GM21723 (cell line): Measurements from ENCODE around the gene SENP1.
"Not testable (repeated sequence)": the region's sequence is repeated elsewhere in the genome, so short reads cannot be mapped to it uniquely, and the experiment has no call there.

Experiments used
- ATAC-seq: cut with Tn5 transposase; IDR thresholded peaks from one replicate; pipeline ENCODE4 v1.9.1; 2021; ENCODE audit warnings: mild to moderate bottlenecking, moderate library complexity; ENCODE audit not compliant: unreplicated experiment

The SENP1 gene

GRCh38 chr12:48115957-48116356 is 10.1 kb upstream of the SENP1 start:
- no peak for ATAC-seq

DNA sequence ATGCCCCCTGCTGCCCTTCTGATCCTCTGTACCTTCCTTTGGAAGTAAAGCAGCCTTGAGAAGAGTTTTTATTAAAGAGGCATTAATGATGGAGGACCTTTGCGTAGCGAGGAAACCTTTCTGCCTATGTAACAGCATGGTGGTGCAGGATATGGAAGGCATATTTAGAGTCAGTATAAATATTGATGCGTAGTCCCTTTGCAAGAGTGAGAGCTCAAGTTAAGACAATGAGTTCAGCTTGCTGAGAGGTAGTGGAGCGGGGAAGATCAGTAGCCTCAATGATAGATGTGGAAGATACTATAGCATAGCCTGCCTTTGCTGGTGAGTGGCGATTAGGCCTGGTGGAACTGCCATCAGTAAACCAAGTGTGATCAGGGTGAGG is 5.4 kb upstream of the SENP1 start:
- ATAC-seq: not testable (repeated sequence)

- ATAC-seq: no peak
Observed at GRCh38 chr12:48110691-48111311, 4.9 kb upstream of the SENP1 start.

DNA sequence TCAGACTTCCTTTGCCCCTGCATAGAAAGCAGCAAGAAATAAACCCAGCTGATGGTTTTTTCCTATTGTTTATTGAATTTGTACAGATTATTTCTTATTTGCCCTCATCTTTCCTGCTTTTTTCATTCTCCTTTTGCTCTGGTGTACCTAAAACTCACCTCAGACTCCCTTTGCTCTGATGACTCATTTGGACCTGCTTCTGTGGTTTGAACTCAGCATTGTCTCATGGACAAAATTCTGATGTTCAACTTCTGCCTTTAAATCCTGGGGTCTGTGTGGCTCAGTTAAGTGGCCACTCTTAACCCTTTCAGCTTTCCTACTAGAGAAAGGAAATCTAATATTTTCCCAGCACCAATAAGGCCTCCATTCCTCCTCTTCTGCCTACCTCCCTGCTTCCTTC is 3.5 kb upstream of the SENP1 start:
- ATAC-seq: no peak

GRCh38 chr12:48106681-48107613 is 1.1 kb upstream of the SENP1 start:
- ATAC-seq: no peak

GRCh38 chr12:48105321-48105866 is 485 bp downstream of the SENP1 start:
- ATAC-seq: peak; percentile 37

DNA sequence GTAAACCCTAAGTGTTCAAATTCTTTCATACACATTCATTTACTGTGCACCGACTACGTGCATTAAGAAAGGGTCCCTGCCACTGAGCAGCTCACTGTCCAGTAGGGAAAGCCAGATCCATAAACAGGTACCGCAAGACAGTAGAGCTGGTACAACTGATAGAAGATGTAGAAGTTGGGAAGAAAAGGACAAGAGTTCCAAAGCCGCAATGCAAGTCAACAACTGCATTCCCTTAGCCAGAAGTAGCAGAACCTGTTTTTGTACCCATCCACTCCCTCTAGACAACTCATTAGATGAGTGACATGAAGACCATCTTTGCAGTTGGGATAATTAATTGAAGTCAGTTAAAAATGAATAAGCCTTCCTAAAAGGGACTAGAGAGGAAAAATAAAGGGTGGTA is 1.3 kb downstream of the SENP1 start:
- ATAC-seq: no peak

DNA sequence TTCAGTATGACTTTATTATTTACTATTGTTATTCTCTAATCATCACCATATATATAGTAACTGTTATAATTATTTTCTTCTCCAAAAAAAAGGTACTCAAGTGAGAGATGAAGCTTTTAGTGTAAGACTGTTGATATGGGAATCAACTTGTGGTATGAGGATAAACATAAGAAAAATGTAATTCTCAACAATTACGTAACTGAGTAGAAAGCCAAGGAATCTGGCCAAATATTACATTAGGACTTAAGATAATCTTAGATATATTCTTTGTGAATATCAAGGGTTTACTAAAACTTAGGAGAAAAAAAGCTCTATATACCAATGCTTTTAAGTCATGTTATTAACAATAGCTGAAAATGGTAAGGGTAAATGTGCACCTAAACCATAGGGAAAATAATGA is 13.3 kb downstream of the SENP1 start:
- ATAC-seq: no peak

GRCh38 chr12:48086327-48086726 is 19.6 kb downstream of the SENP1 start:
- ATAC-seq: no peak

DNA sequence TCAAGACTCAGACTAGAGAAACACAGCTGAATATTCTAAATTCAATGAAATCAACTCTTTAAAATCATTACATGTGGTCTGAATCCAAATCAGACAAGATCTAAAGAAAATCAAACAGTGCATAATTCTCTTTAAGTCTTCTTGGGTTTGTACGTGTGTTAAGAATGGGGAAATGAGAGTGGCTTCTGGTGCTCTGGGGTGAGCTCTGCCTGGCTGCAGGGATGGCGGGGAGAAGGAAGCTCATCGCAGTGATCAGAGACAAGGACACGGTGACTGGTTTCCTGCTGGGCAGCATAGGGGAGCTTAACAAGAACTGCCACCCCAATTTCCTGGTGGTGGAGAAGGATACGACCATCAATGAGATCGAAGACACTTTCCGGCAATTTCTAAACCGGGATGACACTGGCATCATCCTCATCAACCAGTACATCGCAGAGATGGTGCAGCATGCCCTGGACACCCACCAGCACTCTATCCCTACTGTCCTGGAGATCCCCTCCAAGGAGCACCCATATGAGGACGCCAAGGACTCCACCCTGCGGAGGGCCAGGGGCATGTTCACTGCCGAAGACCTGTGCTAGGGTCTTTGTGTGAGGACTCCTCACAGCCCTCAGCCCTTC is 20.9 kb downstream of the SENP1 start:
- ATAC-seq: no peak

- ATAC-seq: no peak
Observed at GRCh38 chr12:48084066-48084465, 21.8 kb downstream of the SENP1 start.

DNA sequence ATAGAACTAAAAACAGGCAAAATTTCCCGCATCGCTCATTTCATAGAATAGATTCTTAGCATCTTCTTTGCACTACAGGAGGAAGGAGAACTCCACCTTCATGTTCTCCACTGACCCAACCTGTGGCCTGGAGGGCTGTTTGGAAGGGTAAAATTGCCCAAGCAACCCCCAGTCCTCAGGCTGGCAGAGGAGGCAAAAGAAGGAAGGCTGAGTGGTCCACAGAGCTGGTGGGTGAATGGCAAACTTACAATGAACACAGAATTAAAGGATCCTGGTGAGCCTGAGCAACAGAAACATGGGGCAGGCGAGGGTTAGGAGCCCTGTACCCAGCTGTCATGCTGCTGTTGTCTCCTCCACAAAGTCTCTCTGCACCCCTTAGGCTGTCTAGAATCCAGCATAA is 25.1 kb downstream of the SENP1 start:
- no peak for ATAC-seq

DNA sequence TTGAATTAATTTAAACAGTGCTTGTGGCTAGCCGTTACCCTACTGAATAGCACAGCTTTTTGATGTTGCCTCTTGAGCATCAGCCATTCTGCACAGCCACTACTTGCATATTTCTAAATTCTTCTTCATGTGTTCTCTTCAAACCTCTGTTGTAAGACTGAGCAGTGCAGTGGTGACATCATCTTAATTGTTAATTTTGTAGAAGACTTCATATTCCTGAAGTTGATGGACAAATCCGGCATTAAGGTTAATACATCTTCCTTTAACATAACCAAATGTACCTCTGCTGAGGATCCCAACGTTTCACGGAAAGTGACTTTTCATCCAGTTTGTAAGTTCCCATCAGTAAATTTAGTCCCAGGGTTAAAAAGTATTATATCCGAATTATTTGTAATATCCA is 25.6 kb downstream of the SENP1 start:
- ATAC-seq: no peak

DNA sequence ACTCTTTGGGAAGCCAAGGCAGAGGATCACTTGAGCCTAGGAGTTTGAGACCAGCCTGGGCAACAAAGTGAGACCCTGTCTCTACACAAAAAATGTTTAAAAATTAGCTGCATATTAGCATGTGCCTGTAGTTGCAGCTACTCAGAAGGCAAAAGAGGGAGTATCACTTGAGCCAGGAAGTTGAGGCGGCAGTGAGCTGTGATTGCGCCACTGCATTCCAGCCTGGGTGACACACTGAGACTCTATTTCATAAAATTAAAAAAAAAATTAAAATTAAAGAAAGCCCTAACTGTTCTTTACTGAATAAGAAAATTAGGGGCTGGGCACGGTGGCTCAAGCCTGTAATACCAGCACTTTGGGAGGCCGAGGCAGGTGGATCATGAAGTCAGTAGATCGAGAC is 27.0 kb downstream of the SENP1 start:
- ATAC-seq: no peak

GRCh38 chr12:48077111-48077510 is 28.8 kb downstream of the SENP1 start:
- no peak for ATAC-seq

GRCh38 chr12:48075832-48076231 is 30.0 kb downstream of the SENP1 start:
- ATAC-seq: no peak

GRCh38 chr12:48074266-48074665 is 31.6 kb downstream of the SENP1 start:
- no peak for ATAC-seq

- ATAC-seq: no peak
Observed at GRCh38 chr12:48072266-48072665, 33.6 kb downstream of the SENP1 start.

DNA sequence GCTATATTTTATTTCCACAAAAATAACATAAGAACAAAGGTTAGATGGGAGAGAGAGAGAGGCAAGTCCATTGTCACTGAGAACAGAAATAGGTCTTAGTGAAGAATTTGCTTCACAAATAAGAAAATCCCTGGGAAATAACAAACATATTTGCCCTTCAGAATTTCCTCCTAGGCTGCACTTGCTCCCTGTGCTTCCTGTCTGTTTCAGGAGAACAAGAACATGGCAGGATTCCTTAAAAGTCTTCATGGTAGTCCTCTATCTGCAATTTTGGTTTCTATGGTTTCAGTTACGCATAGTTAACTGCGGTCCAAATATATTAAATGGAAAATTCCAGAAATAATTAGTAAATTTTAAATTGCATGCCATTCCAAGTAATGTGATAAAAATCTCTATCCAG is 34.1 kb downstream of the SENP1 start:
- ATAC-seq: no peak

- no peak for ATAC-seq
Observed at GRCh38 chr12:48070731-48071130, 35.1 kb downstream of the SENP1 start.

DNA sequence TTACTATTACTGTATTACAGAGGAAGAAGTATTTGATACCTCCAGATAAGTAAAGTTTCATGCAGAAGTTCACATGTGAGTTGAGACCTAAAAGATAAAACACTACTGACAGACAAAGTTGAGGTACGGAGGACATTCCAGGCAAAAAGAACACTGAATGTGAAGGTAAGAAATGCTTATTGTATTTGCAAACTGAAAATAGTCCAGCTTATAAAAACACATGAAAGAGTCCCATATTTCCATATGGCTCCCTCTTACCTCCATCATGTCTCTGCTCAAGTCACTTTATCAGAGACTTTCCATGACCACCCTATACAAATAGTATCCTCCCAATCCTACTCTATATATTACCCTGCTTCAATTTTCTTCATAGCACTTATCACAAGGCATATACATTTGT is 35.8 kb downstream of the SENP1 start:
- ATAC-seq: no peak

- no peak for ATAC-seq
Observed at GRCh38 chr12:48069241-48069640, 36.6 kb downstream of the SENP1 start.
